ENCODE results near the gene PIM2. TPM values are rescaled to one million over a fixed set of nuclear protein-coding genes. Genes with fewer than 3 reads are reported as not detected.

PIM2 gene
- 20.6 TPM for total RNA-seq
- long read RNA-seq, transcript PIM2-201 (6 exons, 2,075 nt): major isoform, 15 of 22 reads
- long read RNA-seq, partial matches to known transcripts: 5 of 22 reads
- long read RNA-seq, other reads (novel, unspliced or antisense): 2 of 22 reads

DNA sequence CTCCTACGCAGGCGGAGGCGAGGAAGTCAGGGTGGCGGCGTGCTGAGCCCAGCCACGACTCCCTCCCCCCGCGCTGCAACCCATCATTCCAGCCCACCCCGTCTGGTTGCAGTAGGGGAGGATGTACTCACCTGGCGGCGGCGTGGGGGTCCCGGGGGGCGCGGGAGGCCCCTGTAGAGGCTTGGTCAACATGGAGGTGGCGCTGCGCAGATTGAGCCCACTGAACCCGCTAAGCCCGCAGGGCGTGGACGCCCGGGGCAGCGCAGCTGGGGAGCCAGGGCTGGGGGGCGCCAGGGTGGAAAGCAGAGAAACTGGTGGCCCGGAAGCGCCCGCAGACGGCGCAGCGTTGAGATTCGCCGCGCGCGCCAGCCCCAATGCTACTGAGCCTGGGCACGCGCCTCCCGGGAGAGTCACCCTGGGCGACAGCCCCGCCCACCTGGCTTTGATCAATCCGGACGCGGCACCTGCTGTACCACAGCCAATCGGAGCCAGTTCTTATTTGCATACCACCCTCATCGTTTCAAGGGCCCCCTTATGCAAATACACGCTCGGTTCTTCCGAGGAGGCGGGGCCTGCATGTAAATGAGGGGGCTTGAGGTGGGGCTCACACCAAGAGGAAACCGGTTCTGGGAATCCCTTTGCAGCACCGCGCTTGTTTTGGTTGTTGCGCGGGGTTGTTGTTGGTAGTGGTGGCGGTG, at the start of gene PIM2:
Gene PIM2, minus strand, starts transcription at position 382 of the 698 bp plus-strand sequence. Its CDS starts 190 bp downstream, at position 192.
- peak; percentile 92 to 94 for ATAC-seq
- Histone ChIP-seq H3K27ac (peak within 1 kb of the TSS; percentile 86), H3K4me1 (no peaks in the 10 kb centered on the region), H3K36me3 (peaks cover 34% of the 10 kb centered on the region), H3K27me3 (ENCODE audit: low read depth) (no peaks in the 10 kb centered on the region), H3K9me3 (no peaks in the 10 kb centered on the region), H3K4me3 (peak within 1 kb of the TSS; percentile 65)
- no peak for TF ChIP-seq CTCF (IDR thresholded peaks at IDR 0.05)
- intact Hi-C loops (cut with DNase I): no loop called here
- peak; percentile 94 for DNase-seq

GRCh38 chrX:48968377-48968776, 49.6 kb upstream of the PIM2 start:
- Histone ChIP-seq H3K4me3 (no peak overlapping the region), H3K36me3 (no peaks in the 10 kb centered on the region), H3K9me3 (no peaks in the 10 kb centered on the region), H3K27ac (no peak overlapping the region), H3K27me3 (ENCODE audit: low read depth) (no peaks in the 10 kb centered on the region), H3K4me1 (peaks cover 11% of the 10 kb centered on the region)
- DNase-seq (no peak), ATAC-seq (no peak)
- TF ChIP-seq CTCF (IDR thresholded peaks at IDR 0.05): no peak
- intact Hi-C loops (cut with DNase I): no loop called here

DNA sequence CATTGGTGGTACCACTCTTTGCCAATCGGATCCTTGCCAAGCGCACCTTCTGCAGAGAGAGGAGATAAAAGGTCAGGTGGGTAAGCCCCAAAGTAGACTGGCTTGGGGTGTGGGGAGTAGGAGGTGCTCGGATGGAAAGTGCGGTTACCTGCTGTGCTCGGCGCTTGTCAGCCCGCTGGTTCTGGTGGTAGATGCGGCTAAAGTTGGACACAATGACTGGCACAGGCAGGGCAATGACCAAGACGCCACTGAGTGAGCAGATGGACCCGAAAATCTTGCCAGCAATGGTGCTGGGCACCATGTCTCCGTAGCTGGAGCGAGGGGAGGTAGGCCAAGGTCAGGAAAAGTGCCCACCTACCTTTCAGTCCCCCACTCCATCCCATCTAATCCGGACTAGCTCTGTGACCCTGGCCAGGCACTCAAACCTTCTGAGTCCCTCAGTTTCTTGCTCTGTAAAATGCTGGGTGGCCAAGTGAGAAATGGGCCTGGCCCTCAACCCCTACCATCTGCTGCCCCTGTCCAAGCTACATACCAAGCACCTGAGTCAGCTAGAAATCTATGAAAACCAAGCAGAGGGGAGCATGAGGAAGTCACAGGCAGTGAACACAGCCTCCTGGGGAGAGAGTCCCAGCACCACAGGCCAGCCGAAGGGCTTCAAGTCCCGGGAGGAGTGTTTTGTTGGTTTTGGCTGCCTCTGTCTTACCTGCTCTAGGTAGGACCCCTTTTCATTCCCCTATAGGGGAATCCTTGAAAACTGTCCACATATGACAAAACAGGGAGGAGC, 48.2 kb upstream of the PIM2 start:
- TF ChIP-seq CTCF (IDR thresholded peaks at IDR 0.05): no peak
- H3K27ac ChIP-seq: no peak overlapping the region
- no peaks in the 10 kb centered on the region for H3K9me3 ChIP-seq
- no peaks in the 10 kb centered on the region for H3K27me3 ChIP-seq (ENCODE audit: low read depth)
- H3K36me3 ChIP-seq: no peaks in the 10 kb centered on the region
- intact Hi-C loops (cut with DNase I): no loop called here
- H3K4me3 ChIP-seq: no peak overlapping the region
- no peak for ATAC-seq
- peaks cover 6% of the 10 kb centered on the region for H3K4me1 ChIP-seq
- no peak for DNase-seq

DNA sequence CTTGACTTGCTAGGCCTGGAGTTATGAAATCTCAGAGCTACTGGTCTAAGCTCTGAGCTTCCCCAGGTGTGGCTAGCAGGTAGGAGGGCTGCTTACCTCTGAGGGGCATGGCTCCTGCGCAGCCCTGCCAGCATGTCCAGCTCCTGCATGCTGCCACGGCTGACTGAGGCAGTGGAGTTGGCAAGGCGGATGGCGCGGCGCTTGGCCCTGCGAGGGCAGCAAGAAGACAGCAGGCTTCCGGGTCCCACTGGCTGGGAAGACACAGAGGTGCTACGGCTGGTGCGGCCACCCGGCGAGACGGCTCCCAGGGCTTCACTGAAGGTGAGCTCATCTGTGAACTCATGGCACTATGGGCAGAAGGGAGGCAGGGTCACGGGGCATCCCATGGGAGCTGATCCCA, 47.1 kb upstream of the PIM2 start:
- H3K27ac ChIP-seq: no peak overlapping the region
- H3K9me3 ChIP-seq: no peaks in the 10 kb centered on the region
- H3K4me1 ChIP-seq: no peaks in the 10 kb centered on the region
- H3K4me3 ChIP-seq: no peak overlapping the region
- H3K36me3 ChIP-seq: no peaks in the 10 kb centered on the region
- ATAC-seq (no peak), DNase-seq (no peak)
- intact Hi-C loops (cut with DNase I): no loop called here
- no peak for TF ChIP-seq CTCF (IDR thresholded peaks at IDR 0.05)
- no peaks in the 10 kb centered on the region for H3K27me3 ChIP-seq (ENCODE audit: low read depth)

DNA sequence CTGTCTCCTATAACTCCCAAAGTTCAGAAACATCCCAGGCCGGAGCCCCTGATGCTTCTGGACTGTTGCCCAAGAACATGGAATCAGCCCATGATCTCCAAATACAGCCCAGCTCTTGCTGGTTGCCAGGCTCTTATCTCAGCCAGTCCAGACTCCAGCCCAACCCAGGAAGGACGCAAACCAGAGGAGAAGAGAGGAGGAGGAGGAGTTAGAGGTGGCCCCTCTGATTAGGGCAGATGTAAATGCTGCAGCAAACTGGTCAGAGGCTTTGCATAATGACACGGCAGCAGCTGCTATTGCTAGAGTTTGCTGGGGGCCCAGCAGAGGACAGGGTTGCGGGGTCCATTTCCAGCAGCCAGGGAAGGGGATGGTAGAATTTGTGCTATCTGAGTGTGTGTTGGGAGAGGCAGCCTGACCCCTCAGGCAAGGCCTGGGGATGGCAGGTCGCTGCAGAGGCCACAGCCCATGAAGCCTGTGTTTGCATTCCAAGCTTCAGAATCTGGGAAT, 42.8 kb upstream of the PIM2 start:
- no peak overlapping the region for H3K27ac ChIP-seq

More for the DNA sequence above, 42.8 kb upstream of the PIM2 start:
- peaks cover 7% of the 10 kb centered on the region for H3K4me1 ChIP-seq
- no peaks in the 10 kb centered on the region for H3K9me3 ChIP-seq
- ATAC-seq (no peak), DNase-seq (no peak)
- no peaks in the 10 kb centered on the region for H3K36me3 ChIP-seq
- intact Hi-C loops (cut with DNase I): no loop called here
- H3K4me3 ChIP-seq: no peak overlapping the region
- TF ChIP-seq CTCF (IDR thresholded peaks at IDR 0.05): no peak
- H3K27me3 ChIP-seq (ENCODE audit: low read depth): no peaks in the 10 kb centered on the region

Measured in lower lobe of right lung (tissue), 2 donors.